ENCODE results near the gene TRIO.

DNA sequence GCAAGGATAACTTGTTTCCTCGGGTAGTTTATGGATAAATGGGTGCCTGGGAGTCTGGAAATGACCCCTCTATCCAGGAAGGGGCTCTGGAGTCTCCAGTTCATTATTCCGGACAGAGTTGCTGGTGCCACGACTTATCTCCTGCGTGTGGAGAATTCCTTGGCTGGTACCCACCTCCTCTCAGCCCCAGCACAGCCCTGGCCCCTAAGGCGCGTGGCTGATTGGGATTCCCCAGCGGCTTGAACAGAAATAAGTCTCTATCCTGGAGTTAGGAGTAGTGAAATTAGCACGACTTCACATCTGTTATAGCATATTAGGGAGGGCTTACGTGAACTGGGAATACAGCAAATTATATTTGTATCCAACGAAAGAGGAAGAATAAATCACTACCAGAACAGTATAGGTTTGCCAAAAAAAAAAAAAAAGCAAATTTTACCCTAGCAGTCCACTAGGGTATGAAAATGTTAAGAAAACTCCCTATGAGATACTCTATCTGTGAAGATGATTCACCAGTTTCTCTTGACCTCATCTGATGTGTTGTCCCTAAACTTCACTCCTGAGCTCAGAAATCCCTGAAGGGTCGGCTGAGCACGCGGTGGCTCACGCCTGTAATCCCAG, 265.9 kb downstream of the TRIO start:
- TF ChIP-seq POLR2A (IDR thresholded peaks at IDR 0.05) = no peak
- TF ChIP-seq, protein P1, sequence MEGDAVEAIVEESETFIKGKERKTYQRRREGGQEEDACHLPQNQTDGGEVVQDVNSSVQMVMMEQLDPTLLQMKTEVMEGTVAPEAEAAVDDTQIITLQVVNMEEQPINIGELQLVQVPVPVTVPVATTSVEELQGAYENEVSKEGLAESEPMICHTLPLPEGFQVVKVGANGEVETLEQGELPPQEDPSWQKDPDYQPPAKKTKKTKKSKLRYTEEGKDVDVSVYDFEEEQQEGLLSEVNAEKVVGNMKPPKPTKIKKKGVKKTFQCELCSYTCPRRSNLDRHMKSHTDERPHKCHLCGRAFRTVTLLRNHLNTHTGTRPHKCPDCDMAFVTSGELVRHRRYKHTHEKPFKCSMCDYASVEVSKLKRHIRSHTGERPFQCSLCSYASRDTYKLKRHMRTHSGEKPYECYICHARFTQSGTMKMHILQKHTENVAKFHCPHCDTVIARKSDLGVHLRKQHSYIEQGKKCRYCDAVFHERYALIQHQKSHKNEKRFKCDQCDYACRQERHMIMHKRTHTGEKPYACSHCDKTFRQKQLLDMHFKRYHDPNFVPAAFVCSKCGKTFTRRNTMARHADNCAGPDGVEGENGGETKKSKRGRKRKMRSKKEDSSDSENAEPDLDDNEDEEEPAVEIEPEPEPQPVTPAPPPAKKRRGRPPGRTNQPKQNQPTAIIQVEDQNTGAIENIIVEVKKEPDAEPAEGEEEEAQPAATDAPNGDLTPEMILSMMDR (IDR thresholded peaks at IDR 0.05) = peak in 1 of 12 donors; percentile 11
